ENCODE data around the gene RPL28. TPM values are rescaled to one million over a fixed set of nuclear protein-coding genes. Genes with fewer than 3 reads are reported as not detected.

The RPL28 gene
- total RNA-seq, 3 donors from 2014 or later, result 3,242 to 3,402 (median 3,363) TPM

DNA sequence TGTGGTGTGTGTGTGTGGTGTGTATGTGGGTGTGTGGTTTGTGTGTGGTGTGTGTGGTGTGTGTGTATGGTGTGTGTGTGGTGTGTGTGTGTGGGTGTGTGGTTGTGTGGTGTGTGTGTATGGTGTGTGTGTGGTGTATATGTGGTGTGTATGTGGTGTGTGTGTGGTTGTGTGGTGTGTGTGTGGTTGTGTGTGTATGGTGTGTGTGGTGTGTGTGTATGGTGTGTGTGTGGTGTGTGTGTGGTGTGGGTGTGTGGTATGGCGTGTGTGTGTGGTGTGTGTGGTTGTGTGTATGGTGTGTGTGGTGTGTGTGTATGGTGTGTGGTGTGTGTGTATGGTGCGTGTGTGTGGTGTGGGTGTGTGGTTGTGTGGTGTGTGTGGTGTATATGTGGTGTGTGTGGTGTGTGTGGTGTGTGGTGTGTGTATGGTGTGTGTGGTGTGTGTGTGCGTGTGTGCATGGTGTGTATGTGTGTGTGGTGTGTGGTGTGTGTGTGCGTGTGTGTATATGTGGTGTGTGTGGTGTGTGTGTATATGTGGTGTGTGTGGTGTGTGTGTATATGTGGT lies 48.7 kb downstream of the RPL28 start:
- no peak for ATAC-seq
- DNase-seq, result no peak
- peaks cover 56% of the 10 kb centered on the region for H3K27me3 Mint-ChIP-seq (ENCODE audit: low read depth)

DNA sequence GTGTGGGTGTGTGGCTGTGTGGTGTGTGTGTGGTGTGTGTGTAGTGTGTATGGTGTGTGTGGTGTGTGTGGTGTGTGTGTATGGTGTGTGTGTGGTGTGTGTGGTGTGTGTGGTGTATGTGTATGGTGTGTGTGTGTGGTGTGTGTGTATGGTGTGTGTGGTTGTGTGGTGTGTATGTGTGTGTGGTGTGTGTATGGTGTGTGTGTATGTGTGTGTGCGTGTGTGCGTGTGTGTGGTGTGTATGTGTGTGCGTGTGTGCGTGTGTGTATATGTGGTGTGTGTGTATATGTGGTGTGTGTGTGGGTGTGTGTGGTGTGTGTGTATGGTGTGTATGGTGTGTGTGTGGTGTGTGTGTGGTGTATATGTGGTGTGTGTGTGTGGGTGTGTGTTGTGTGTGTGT lies 49.3 kb downstream of the RPL28 start:
- peaks cover 56% of the 10 kb centered on the region for H3K27me3 Mint-ChIP-seq (ENCODE audit: low read depth)
- ATAC-seq, result no peak
- no peak overlapping the region for H3K4me3 Mint-ChIP-seq
- DNase-seq, result no peak
- H3K9me3 Mint-ChIP-seq, result no peaks in the 10 kb centered on the region
- H3K36me3 Mint-ChIP-seq (ENCODE audit: insufficient read depth), result no peaks in the 10 kb centered on the region
- no peaks in the 10 kb centered on the region for H3K4me1 Mint-ChIP-seq (ENCODE audit: low read depth)

More for the DNA sequence above, 48.7 kb downstream of the RPL28 start:
- H3K4me1 Mint-ChIP-seq (ENCODE audit: low read depth), result no peaks in the 10 kb centered on the region
- H3K4me3 Mint-ChIP-seq, result no peak overlapping the region
- no peaks in the 10 kb centered on the region for H3K9me3 Mint-ChIP-seq
- no peaks in the 10 kb centered on the region for H3K36me3 Mint-ChIP-seq (ENCODE audit: insufficient read depth)

- Mint-ChIP-seq H3K9me3 (no peaks in the 10 kb centered on the region), H3K4me3 (no peak overlapping the region), H3K4me1 (ENCODE audit: low read depth) (peaks cover 12% of the 10 kb centered on the region), H3K27me3 (ENCODE audit: low read depth) (peaks cover 57% of the 10 kb centered on the region), H3K36me3 (ENCODE audit: insufficient read depth) (no peaks in the 10 kb centered on the region)
- DNase-seq (no peak), ATAC-seq (no peak)
Measured at GRCh38 chr19:55436847-55437246, 51.1 kb downstream of the RPL28 start.

GRCh38 chr19:55437410-55437809 lies 51.7 kb downstream of the RPL28 start:
- Mint-ChIP-seq H3K4me1 (ENCODE audit: low read depth) (peaks cover 15% of the 10 kb centered on the region), H3K27me3 (ENCODE audit: low read depth) (peaks cover 53% of the 10 kb centered on the region), H3K36me3 (ENCODE audit: insufficient read depth) (no peaks in the 10 kb centered on the region), H3K9me3 (no peaks in the 10 kb centered on the region), H3K4me3 (no peak overlapping the region)
- DNase-seq, result no peak
- no peak for ATAC-seq

DNA sequence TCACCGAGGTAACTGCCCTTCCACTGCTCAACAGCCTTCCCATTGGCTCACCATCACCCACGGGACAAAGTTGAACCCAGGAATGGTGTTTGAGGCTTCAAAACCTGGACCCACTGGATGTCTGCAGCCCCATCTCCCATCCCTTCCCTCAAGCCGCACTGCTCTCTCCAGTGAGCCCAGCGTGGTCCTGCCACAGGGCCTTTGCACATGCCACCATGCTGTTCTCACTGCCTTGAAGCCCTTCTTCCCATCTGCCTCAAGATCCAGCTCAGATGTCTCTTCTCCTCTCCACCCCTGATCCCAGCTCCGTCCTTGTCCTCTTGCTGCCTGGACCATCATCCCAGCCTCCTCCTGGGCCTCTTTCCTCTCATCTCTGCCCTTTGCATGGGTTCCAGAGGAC lies 53.3 kb downstream of the RPL28 start:
- H3K27me3 Mint-ChIP-seq (ENCODE audit: low read depth), result peaks cover 60% of the 10 kb centered on the region
- no peak overlapping the region for H3K4me3 Mint-ChIP-seq
- DNase-seq, result no peak
- H3K36me3 Mint-ChIP-seq (ENCODE audit: insufficient read depth), result no peaks in the 10 kb centered on the region
- peaks cover 22% of the 10 kb centered on the region for H3K4me1 Mint-ChIP-seq (ENCODE audit: low read depth)
- ATAC-seq, result no peak
- H3K9me3 Mint-ChIP-seq, result no peaks in the 10 kb centered on the region

GRCh38 chr19:55440411-55441105 lies 54.8 kb downstream of the RPL28 start:
- Mint-ChIP-seq H3K27me3 (ENCODE audit: low read depth) (peaks cover 74% of the 10 kb centered on the region), H3K4me1 (ENCODE audit: low read depth) (peaks cover 22% of the 10 kb centered on the region), H3K9me3 (no peaks in the 10 kb centered on the region), H3K4me3 (peak overlapping the region; percentile 0), H3K36me3 (ENCODE audit: insufficient read depth) (no peaks in the 10 kb centered on the region)
- no peak for ATAC-seq
- no peak for DNase-seq

DNA sequence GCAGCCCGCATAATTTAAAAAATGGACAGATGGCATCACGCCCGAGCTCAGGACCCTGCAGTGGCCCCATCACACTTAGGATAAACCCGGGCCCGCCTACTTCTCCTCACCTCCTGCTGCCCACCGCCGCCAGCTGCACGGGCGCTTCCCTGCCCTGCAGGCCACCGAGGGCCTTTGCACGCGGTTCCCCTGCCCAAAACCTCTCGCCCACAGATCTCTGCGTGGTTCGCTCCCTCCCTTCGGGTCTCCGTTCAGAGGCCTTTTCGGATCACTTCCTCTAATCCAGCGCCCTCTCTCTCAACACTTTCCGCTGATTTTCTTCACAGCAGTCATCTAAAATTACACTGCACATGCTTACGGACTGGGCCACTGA lies 55.6 kb downstream of the RPL28 start:
- Mint-ChIP-seq H3K9me3 (no peaks in the 10 kb centered on the region), H3K36me3 (ENCODE audit: insufficient read depth) (no peaks in the 10 kb centered on the region), H3K4me3 (peak overlapping the region; percentile 7), H3K27me3 (ENCODE audit: low read depth) (peaks cover 80% of the 10 kb centered on the region), H3K4me1 (ENCODE audit: low read depth) (peaks cover 22% of the 10 kb centered on the region)
- ATAC-seq (no peak), DNase-seq (no peak)

DNA sequence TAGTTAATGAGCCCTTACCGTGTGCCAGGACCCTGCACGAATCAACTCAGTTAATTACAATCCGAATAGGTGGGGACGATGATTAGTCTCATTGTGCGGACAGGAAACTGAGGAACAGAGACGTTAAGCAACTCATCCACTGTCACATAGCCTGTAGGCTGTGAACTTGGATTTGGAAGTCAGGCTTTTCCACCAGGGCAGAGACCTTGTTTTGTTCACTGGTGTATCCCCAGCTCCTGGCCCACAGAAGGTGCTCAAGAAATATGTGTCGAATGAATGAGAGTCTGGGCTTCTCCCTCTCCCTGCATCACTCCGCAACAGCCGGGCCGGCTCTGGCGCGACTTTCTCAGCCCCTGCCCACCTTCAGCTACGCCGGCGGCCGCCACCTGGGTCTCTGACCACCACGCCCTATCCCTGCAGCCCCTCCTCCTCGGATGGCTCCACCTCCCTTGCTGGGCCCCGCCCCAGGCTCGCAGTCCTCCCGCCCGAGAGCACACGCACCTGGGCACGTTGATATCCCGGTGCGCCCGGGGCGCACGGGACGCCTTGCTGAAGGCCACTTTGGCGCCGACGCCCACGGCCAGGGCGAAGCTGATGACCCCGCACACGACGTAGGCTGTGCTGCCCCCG lies 56.1 kb downstream of the RPL28 start:
- DNase-seq (no peak), ATAC-seq (peak; percentile 34 to 45)
- peaks cover 77% of the 10 kb centered on the region for H3K27me3 Mint-ChIP-seq (ENCODE audit: low read depth)
- no peaks in the 10 kb centered on the region for H3K9me3 Mint-ChIP-seq
- H3K4me1 Mint-ChIP-seq (ENCODE audit: low read depth), result peaks cover 22% of the 10 kb centered on the region
- H3K36me3 Mint-ChIP-seq (ENCODE audit: insufficient read depth), result no peaks in the 10 kb centered on the region
- peak overlapping the region; percentile 7 for H3K4me3 Mint-ChIP-seq

- ATAC-seq, result peak; percentile 53 to 55
- Mint-ChIP-seq H3K27me3 (ENCODE audit: low read depth) (peaks cover 71% of the 10 kb centered on the region), H3K4me3 (no peak overlapping the region), H3K36me3 (ENCODE audit: insufficient read depth) (no peaks in the 10 kb centered on the region), H3K4me1 (ENCODE audit: low read depth) (peaks cover 22% of the 10 kb centered on the region), H3K9me3 (no peaks in the 10 kb centered on the region)
- DNase-seq, result no peak
Measured at GRCh38 chr19:55442372-55442961, 56.7 kb downstream of the RPL28 start.

GRCh38 chr19:55443045-55443823 lies 57.5 kb downstream of the RPL28 start, which contains the start of gene SHISA7:
TSS of gene SHISA7 (minus strand) at chr19:55443300. CDS start at chr19:55442863, 437 bp downstream.
- no peak for DNase-seq
- Mint-ChIP-seq H3K9me3 (no peaks in the 10 kb centered on the region), H3K4me1 (ENCODE audit: low read depth) (peaks cover 22% of the 10 kb centered on the region), H3K27me3 (ENCODE audit: low read depth) (peaks cover 67% of the 10 kb centered on the region), H3K4me3 (peak within 1 kb of the TSS; percentile 26), H3K36me3 (ENCODE audit: insufficient read depth) (no peaks in the 10 kb centered on the region)
- no peak for ATAC-seq

GRCh38 chr19:55443824-55444480 lies 58.2 kb downstream of the RPL28 start:
- Mint-ChIP-seq H3K36me3 (ENCODE audit: insufficient read depth) (no peaks in the 10 kb centered on the region), H3K4me1 (ENCODE audit: low read depth) (peaks cover 22% of the 10 kb centered on the region), H3K4me3 (no peak overlapping the region), H3K27me3 (ENCODE audit: low read depth) (peaks cover 59% of the 10 kb centered on the region), H3K9me3 (no peaks in the 10 kb centered on the region)
- DNase-seq (no peak), ATAC-seq (no peak)

DNA sequence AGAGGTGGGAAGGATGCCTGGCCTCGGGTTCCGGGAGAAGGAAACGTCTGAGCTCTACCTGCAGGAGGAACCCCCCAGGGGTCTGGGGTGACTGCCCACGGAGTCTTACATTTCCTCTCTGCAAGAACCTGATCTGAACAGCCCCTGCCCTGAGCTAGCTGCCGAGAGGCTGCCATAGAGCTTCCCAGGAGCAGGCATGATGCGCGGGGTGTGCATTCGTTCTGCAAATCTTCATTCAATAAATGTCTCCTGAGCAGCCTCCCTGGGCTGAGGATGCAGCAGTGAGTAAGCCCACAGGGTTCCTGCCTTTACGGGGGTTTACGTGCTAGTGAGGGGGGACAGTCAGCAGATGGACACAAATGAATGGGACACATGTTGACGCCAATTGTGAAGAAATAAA lies 58.9 kb downstream of the RPL28 start:
- H3K27me3 Mint-ChIP-seq (ENCODE audit: low read depth), result peaks cover 52% of the 10 kb centered on the region
- H3K36me3 Mint-ChIP-seq (ENCODE audit: insufficient read depth), result no peaks in the 10 kb centered on the region
- H3K9me3 Mint-ChIP-seq, result no peaks in the 10 kb centered on the region
- no peak overlapping the region for H3K4me3 Mint-ChIP-seq
- peaks cover 22% of the 10 kb centered on the region for H3K4me1 Mint-ChIP-seq (ENCODE audit: low read depth)
- ATAC-seq (no peak), DNase-seq (no peak)

DNA sequence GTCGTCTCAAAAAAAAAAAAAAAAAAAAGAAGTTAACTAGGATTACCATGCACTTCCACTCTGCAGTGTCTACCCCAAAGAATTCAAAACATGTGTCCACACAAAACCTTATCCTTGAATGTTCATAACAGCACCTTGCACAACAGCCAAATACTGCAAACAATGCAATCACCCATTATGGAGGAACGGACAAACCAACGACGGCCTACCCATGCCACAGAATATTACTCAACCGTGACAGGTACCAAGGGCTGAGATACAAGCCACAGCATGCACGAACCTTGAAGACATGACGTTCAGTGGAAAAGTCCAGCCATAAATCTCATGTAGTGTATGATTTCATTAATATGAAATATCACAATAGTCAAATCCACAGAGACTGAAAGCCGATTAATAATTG lies 60.3 kb downstream of the RPL28 start:
- H3K27me3 Mint-ChIP-seq (ENCODE audit: low read depth), result peaks cover 50% of the 10 kb centered on the region
- no peak overlapping the region for H3K4me3 Mint-ChIP-seq
- DNase-seq (no peak), ATAC-seq (no peak)
- no peaks in the 10 kb centered on the region for H3K36me3 Mint-ChIP-seq (ENCODE audit: insufficient read depth)
- H3K9me3 Mint-ChIP-seq, result no peaks in the 10 kb centered on the region
- peaks cover 18% of the 10 kb centered on the region for H3K4me1 Mint-ChIP-seq (ENCODE audit: low read depth)
